Bone marrow (tissue), 2 donors: Measurements from ENCODE around the gene TINAGL1.
A peak's percentile ranks its signal among the peaks of the same experiment; 100 is the strongest.

ENCODE experiments used
- DNase-seq, 2 donors: peaks; one replicate each; lab custom pipeline; 2025; lab: John Stamatoyannopoulos, UW

Gene TINAGL1

DNA sequence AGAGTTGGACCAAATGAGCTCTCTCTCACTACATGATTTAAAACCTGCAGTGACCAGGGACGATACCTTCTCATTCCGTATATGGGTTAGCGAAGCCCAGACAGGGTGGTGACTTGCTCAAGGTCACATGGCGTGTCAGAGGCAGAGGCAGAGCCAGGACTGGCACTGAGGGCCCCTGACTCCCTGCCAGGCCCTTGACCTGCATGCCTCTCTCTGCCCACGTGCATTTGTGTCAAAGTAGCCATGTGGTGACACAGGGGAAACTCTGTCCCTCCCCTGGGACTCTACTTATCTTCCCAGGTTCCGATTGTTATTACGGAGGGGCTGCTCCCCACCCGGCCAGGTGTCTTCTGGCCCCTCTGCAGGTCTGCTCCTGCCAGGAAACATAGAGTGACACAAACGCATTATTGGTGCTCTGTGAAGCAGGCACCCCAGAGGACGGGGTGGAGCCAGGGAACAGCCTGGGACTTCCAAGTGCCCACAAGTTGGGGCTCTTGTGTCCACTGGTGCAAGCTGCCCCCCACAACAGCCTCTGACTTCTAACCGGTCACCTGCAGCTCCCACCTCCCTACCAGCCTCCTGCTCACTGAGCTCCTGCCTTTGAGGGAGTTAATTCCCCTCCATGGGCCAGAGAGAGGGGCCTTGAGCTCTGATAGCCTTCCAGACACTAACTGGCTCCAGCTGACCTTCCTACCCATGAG is 7.3 kb upstream of the TINAGL1 start:
- DNase-seq = no peak

DNA sequence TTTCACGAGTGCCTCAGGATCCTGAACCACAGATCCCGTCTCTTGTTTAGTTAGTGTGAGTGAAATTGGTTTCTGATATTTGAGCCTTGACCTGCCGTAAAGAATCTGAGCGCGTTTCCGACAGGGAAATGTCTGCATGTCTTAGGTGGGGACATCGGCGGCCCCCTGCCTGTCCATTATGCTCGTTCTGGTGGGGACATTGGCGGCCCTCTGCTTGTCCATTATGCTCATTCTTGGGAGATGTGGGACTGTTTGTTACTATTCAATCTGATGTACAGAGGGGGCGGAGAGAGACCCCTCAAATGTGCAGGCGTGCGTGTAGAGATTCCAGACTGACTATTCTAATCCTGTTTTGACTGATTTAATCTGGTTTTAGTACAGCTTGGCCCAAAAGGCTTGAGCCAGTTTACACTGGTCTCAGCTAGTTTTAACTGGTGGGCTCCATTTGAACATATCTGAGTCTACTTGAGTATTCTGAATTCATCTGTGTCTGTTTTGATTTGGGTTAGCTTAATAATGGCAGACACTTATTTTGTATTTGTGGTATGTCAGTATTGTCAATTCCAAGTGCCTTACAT is 6.6 kb upstream of the TINAGL1 start:
- DNase-seq = no peak

DNA sequence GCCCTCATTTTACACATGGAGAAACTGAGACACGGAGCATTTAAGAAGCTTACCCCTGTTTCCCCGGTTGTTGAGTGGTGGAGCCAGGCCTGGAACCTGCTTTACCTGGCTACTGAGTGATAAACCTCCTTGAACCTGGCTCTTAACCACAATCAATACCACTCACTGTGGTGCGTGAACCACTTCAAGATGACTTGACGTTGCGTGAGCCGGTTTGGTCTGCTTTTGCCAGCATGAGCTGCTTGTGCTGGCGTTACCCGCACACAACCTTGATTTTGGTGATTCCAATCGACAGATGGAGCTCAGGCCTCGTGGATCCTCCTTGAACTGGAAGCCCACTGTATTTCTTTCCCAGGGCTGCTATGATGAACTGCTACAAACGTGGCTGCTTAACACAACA is 6.1 kb upstream of the TINAGL1 start:
- no peak for DNase-seq

DNA sequence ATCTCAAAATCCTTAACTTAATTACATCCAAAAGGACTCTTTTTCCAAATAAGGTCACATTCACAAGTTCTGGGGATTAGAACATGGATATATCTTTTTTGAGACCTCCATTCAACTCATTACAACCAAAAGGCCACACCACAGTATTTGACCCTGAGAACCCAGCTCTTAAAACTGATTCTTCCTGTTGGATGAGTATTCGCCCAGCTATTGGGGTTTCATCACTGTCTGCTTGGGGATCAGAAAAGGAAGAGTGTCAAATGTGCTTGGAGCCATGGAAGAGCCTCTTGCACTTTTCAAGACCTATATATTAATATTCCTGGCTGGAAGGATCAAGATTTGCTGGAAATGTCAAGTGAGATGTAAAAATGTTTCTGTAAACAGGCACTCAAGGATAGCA is 5.4 kb upstream of the TINAGL1 start:
- no peak for DNase-seq

DNA sequence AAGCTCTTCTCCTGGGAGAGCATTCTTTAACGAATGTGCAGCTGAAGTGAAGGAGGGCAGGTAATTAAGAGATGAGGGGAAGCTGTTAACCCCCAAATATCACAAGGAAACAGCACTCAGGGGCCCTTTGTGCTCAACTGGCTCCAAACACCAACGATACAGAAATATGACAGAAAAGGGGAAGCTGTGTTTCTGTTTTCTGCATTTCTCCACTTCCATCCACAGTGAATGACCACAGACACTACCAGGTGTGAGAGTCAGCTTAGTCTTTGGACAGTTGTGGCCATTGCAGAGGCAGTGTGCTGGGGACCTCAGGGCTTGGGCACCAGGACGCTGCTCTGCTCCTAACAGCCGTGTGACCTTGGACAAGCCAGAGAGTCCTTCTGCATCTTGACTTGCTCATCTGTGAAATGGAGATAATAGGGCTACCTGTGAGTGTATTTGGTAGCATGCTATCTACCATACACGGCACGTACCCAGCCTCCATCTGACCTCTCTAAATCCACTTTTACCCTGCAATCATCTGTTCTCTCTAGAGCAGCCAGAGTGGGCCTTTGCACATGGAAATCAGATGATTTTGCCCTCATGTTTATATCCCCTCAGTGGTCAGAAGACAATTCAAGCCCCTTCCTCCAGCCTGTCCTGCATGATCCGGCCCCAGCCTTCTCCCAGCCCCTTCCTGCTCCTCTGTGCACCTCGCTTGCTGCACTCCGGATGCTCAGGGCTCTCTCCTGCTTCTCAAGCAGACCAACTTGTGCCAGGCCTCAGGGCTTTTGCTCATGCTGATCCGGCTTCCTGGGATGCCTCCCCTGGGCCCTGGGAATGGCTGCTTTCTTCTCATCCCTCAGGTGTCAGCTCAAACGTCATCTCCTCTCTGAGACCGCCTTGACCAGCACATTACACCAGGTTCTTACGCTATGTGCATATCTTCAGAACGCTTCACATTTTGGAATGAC is 4.7 kb upstream of the TINAGL1 start:
- DNase-seq = peak in 1 of 2 donors; percentile 4

DNA sequence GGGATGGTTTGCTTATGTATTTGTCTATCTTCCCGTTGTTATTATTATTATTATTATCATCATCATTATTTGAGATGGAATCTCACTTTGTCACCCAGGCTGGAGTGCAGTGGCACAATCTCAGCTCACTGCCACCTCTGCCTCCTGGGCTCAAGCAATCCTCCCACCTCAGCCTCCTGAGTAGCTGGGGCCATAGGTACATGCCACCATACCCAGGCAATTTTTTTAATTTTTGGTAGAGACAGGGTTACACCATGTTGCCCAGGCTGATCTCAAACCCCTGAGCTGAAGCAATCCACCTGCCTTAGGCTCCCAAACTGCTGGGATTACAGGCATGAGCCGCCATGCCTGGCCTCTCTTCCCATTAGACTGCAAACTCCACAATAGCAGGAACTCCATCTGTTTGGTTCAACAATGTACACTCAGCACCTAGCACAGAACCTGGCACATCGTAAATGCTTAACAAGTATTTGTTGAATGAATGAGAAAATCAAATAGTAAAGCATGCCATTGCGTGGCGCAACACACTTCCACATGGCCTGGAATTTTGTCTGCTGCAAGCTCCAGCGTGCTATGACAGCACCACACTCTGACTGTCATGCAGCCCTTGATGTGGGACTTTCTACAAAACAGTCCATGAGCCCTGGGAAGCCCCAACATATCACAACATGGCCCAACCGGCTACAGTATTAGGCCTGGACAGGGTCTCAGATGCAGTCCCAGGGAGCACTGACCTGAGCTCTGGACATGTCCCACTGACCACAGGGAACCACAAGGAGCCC is 3.8 kb upstream of the TINAGL1 start:
- DNase-seq = no peak

DNA sequence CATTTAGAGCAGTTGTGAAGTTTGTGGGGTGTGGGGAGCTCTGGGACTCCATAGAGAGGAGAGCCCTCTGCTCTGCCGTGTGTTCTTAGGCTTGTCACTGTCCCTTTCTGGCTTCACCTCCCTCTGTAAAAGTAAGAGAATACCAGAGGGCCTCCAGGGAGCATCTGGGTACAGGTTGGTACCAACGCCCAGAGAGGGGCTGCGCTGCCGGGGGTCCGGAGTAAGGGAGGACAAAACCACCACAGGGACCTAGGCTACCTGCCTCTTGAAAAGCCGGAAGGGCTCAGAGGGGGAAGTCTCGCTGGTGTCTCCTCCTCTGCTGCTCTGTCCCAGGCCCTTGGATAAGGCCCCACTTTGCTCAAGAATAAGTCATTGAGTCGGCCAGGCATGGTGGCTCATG is 3.1 kb upstream of the TINAGL1 start:
- no peak for DNase-seq

DNA sequence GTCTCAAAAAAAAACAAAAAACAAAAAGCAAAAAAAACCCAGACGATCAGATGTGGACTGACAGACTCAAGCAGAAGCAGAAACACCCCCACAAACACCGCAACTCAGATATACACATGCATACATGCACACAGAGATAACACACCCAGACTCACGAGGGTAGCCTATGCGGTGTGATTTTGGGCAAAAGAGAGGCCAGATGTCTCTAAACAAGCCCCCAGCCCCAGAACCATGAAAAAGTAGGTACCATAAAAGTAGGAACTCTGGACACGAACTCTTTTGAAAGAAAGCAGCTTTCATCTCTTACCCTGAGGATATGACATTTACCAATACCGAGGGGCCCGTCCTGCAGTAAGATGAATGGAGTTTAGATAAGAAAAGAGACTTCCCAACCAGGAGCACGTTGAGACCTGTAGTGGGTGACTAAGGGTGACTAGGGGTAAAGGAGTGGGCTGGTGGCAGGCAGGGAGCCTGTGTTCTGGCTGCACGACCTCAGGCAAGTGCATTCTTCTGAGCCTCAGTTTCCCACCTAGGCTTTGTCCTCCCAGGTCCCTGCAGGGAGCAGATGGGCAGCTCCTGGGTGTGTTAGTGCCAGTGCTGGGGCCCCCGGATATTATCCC is 1.5 kb upstream of the TINAGL1 start:
- DNase-seq = no peak

DNA sequence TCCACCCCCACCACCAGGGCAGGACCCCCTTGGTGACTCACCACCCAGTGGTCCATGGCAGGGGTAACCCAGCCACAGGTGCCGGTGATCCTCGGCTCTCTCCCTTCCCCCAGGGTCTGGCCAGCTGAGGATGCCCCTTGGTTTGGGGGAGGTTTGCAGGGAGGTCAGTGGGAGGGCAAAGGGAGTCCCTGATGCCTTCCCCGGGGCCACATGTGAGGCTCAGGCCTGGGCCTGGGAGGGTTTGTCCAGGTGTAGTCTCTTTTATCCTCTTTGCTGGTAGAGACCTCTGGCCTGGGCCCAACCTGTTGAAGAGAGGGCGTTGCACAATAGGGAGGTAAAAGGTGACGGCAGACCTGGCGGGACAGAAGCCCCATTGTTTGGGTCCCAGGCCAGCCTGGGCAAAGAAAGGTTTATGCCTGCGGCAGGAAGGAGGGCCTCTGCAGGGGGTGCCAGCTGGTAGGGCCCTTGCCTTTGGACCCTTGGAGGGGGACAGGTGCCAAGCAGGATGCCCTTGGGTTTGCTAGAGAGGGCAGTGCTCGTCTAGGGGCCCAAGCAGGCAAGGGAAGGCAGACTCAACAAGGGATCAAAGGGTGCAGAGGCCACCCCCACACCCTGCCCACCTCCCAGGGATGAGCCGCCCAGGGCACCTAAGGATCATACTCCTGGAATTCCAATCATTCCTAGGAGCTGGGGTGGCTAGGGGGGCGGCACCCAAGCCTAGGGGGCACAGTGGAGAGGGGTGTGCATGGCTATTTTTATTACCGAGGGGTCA is 760 bp upstream of the TINAGL1 start:
- DNase-seq = no peak

DNA sequence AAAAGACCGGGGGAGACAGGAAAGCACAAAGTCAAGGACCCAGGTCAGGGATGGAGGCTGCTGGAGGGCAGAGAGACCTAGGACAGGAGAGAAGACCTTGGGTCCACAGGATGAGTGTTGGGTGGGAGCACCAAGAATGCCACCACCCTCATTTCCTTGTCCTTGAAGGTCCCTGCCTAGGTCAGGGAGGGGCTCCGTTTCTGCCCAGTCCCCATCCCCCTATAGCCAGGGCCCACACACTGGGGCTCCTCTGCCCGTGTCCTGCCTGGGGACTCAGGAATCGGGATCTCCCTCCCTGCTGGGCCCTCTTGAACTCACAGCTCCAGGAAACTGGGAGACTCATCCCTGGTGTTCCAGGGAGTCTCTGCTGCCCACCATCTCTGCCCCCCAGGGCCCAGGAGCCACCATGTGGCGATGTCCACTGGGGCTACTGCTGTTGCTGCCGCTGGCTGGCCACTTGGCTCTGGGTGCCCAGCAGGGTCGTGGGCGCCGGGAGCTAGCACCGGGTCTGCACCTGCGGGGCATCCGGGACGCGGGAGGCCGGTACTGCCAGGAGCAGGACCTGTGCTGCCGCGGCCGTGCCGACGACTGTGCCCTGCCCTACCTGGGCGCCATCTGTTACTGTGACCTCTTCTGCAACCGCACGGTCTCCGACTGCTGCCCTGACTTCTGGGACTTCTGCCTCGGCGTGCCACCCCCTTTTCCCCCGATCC is 584 bp downstream of the TINAGL1 start:
- DNase-seq = no peak

DNA sequence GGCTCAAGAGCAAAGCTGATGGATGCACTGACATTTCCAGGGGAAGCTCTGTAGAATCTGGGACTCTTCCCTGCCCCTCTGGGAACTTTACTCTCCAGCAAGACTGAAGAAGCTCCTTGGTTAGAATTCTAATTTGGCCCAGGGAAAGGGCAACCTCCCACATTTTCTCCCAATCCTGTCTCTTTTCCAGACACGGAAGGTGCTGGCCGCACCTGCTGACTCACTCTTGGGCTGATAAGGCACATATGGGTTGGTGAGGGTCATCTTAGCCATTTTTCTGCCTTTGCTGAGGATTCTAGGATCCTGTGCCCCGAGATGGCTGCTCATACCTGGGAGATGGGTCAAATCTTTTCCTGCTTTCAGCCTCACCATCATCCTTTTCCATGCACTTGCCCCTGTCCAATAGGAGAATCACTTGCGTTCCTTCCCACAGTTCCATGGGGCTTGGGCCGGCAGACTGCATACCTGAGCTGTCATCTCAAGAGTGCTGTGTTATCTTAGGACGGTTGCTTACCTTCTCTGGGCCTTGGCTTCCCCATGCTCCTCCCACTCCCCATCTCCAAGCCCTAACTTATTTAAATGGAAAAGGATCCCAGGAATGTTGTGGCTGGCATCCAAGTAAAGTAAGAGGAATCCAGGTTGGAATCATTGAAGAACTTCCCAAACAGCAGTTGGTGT is 1.3 kb downstream of the TINAGL1 start:
- no peak for DNase-seq

DNA sequence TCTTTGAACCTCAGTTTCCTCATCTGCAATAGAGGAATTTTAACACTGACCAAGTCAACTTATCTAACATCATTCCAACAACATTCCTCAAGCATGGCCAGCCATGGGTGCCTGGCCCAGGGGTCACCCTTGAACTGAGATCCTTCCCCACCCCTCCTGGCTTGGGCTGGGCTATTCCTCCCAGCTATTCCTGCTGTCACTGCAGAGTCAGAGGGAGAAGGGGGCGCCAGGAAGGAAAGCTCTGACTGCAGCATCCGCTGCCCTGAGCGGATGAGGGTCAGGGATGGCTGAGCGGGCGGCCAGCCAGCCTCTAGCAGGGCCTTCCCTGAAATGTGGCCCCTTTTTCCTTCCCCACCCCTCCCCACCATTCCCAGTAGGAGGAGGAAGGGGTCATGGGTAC is 3.1 kb downstream of the TINAGL1 start:
- no peak for DNase-seq

DNA sequence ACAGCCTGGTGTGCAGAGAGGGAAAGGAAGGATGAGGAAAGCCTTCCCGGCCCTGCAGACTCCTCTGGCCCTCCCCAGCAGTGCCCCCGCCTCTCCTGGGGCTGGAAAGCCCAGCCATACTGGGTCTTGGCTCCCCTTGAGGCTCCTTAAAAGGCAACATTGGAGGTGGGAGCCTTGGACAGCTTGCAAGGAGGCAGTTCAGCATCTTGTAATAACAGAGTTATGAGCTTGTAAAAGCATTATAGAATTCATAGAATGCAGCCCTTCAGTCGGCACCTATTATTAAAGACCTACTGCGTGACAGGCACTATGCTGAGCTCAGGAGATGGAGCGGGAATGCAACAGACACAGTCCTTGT is 4.2 kb downstream of the TINAGL1 start:
- no peak for DNase-seq

DNA sequence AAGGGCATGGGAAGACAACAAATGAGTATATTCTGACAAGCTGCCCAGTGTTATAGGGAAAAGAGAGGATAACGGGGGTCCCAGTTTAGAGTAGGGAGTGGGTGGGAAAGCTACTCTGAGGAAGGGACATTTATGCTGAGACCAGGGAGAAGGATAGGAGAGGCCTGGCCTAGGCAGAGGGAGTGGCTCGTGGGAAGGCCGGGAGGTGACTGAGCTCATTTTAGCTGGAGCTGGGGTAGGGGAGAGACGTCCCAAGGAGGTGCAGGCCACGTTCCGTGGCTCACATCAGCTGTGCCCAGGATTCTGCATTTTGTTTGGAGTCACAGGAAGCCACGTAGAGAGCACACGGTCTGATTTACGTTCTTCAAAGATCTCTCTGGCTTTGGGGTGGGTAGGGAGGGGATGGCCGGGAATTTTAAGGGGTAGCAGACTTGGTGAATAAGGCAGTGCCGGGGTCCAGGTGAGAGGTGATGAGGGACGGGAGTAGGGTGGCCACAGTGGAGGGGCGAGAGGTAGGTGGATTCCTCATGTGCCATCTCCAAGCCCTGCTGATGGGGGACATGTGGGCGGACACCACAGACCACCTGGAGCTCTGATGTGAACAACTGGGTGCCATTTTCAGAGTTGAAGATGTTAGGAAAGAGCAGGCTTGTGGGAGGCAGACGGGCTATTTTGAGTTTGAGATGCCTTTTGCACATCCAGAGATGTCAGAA is 4.7 kb downstream of the TINAGL1 start:
- DNase-seq = no peak

DNA sequence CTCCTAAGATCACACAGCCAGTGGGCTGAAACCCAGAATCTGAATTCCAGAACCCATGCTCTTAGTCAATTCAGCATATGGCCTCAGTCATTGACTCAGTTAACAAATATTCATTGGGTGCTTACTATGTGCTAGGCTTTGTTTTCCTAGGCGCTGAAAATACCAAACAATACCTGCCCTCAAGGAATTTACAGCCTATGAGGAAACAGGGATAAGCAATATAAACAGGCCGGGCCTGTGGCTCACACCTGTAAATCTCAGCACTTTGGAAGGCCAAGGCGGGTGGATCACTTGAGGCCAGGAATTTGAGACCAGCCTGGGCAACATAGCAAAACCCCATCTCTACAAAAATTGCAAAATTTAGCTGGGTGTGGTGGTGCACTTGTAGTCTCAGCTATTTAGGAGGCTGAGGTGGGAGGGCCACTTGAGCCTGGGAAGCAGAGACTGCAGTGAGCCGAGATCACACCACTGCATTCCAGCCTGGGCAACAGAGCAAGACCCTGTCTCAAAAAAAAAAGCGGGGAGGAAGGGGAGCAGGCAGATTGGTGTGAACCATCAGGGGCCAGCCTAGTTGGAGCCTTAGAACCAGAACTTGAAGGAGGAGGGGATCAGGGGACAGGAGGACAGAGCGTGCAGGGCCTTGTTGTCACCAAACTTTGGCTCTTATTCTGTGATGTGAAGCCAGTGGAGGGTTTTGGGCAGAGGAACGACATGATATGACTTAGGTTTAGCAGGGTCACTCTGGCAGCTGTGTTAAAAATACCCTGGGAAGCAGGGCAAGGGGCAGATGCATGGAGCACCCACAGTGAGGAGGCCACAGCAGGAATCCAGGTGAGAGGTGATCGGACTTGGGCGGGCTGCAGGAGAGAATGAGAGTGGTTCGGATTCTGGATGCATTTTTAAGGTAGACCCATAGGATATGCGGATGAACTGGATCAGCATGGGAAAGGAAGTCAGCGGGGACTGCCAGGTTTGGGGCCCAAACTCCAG is 5.8 kb downstream of the TINAGL1 start:
- no peak for DNase-seq

DNA sequence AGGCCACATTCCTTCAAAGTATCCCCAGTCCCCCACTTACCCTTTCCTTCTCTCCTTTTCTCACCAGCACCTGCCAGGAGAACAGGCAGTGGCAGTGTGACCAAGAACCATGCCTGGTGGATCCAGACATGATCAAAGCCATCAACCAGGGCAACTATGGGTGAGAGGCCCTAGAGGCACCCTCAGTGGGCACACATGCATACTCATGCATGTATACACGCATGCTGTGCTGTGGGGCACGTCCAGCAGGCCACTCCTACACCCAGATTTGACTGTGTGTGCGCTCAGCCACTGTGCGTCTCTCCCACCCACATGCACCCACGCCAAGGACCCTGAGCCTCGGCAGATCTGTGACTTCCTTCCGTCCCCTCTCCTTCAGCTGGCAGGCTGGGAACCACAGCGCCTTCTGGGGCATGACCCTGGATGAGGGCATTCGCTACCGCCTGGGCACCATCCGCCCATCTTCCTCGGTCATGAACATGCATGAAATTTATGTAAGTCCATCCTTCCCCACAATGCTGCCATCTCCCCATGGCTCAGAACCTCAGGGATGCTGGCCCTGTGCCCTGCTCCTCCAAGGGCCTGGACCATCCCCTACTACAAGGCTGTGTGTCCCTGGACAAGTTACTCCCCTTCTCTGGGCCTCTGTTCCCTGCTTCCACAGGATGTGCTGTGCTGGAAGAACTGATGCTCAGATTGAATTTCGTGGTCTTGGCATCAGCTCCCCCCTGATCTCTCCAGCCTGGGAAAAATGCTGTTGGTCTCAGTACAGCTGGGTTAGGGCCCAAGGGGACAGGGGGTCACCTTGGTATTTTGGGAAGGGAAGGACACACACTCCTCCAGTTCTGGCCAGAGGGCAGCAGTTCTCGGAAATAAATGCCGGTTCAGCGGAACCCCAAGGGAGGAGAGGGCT is 7.0 kb downstream of the TINAGL1 start:
- DNase-seq = no peak
